Keratinocyte (primary cell): ENCODE measurements around the gene PHACTR2.
"Not testable (repeated sequence)": the region's sequence is repeated elsewhere in the genome, so short reads cannot be mapped to it uniquely, and the experiment has no call there.

Experiments
- CTCF ChIP-seq, 3 experiments: IDR thresholded peaks in 1 of 3; conservative IDR thresholded peaks in 1 of 3; optimal IDR thresholded peaks in 1 of 3; 2 replicates in 2 of 3; 3 replicates in 1 of 3; pipeline versions ENCODE3 to v1.5.1; 2011; ENCODE audit warnings: low read length in 3 of 3, mild to moderate bottlenecking in 3 of 3, moderate library complexity in 2 of 3, control low read depth in 1 of 3, inconsistent platforms in 1 of 3; ENCODE audit not compliant: insufficient read depth in 2 of 3; ENCODE audit errors: extremely low read depth in 1 of 3
- EZH2 ChIP-seq: IDR thresholded peaks from one replicate; pipeline ENCODE4 v1.6.1; 2012; ENCODE audit warnings: inconsistent platforms, mild to moderate bottlenecking, low read length, moderate library complexity

- TF ChIP-seq CTCF (optimal IDR thresholded peaks at IDR 0.05 in 1 of 3, IDR thresholded peaks at IDR 0.05 in 1 of 3, conservative IDR thresholded peaks at IDR 0.05 in 1 of 3; ENCODE audit: extremely low read depth in 1 of 3, insufficient read depth in 2 of 3, low read length in 3 of 3); EZH2: not testable (repeated sequence)
Measured at GRCh38 chr6:143873600-143873999, 195.8 kb downstream of the PHACTR2 start.
